Stimulated activated CD4-positive, alpha-beta T cell treated with anti-CD3 and anti-CD28 coated beads, Interleukin-15, amount 100 ng/mL, for 1 hour (primary cell): ENCODE results near the gene SLC16A8.
"Not testable (repeated sequence)": the region's sequence is repeated elsewhere in the genome, so short reads cannot be mapped to it uniquely, and the experiment has no call there.

Source experiments
- DNase-seq, 2 donors: peaks; one replicate each; pipeline ENCODE4 v3.0.0-alpha.2; 2020; ENCODE audit warnings: low read depth in 1 of 2, low spot score in 1 of 2

Gene SLC16A8, protein sequence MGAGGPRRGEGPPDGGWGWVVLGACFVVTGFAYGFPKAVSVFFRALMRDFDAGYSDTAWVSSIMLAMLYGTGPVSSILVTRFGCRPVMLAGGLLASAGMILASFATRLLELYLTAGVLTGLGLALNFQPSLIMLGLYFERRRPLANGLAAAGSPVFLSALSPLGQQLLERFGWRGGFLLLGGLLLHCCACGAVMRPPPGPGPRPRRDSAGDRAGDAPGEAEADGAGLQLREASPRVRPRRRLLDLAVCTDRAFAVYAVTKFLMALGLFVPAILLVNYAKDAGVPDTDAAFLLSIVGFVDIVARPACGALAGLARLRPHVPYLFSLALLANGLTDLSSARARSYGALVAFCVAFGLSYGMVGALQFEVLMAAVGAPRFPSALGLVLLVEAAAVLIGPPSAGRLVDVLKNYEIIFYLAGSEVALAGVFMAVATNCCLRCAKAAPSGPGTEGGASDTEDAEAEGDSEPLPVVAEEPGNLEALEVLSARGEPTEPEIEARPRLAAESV

DNA sequence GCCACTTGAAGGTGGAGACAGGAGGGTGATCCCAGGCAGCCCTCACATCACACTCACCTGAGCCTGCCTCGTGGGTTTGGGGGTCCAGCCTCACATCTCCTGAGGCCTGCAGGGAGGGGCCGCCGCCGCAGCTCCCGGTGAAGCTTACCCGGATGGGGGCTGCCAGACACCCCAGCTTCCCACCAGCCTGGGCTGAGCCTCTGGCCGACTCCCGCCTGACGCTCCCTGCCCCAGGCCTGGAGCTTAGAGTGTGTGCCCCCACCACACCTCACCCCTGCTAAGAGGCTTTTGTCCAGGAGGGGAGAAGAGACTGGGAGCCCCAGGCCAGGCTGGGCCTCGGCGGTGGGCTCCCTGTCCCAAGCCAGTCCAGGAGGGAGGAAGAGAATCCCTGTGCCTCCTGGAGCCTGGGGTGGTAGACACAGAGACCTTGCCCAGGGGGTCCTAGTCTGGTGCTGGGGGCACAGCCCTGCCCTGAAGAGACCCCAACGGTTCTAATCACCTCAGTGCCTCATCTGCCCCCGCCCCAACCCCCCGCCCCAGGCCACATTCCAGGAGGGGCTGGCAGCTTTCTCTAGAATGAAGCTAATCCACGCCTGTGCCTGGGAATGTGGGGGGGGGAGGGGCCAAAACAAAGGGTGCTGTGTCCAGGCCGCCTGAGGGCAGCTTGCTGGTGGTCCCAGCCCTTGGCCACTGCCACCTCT lies at the start of gene SLC16A8:
Gene SLC16A8, minus strand, starts transcription at position 254 of the 701 bp plus-strand sequence. CDS start 1,311 bp downstream, outside the sequence.
- no peak for DNase-seq

DNA sequence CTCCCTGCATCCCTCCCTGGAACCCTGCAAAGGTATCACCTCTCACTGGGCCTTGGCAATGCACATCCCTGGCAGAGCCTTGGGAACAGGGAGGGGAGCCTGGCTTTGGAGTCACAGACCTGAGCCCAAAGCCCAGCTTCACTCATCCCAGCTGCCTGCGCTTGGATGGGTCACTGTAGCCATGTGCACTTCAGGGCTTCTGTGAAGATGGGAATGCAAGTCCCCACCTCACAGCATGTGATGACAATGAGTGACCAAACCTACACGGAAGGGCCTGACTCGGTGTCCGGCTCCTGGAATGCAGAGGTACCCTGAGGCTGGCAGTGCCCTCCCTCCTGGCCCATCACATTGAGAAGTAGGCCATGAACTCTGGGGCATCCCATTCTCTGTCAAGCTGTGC lies 49.3 kb upstream of the SLC16A8 start:
- no peak for DNase-seq

DNA sequence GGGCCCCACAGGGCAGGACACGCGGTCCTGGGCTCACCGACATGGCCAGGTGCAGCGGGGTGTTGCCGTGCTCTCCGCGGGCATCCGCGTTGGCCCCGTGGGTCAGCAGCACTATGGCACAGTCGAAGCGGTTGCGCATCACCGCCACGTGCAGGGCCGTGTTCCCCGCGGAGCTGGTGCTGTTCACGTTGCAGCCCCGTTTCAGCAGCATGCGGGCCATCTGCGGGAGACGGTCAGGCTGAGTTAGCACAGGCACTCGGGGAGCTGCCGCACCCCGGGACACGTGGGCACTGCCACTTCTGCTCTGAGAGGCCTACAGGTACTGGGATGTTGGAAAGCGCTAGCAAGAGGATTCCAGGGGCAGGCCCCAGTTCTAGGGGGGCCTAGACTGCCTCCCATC lies 48.8 kb upstream of the SLC16A8 start:
- DNase-seq: no peak

DNA sequence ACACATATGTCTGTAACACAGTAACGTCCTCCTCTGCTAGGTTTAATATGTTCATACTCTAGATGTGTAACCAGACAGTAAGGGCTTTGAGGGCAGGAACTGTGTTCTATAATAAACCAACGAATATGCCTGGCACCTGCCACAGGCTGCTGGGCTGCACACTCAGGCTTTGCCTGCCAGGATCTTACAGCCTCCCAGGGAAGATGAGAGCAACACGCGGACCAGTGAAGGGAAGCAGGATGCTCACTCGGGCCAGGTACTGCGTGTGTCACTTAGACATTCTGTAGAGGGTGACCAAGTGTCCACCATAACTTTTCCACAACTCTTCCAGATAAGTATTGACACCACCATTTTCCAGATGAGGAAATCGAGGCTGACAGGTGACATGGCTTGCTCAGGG lies 48.2 kb upstream of the SLC16A8 start:
- DNase-seq: no peak

DNA sequence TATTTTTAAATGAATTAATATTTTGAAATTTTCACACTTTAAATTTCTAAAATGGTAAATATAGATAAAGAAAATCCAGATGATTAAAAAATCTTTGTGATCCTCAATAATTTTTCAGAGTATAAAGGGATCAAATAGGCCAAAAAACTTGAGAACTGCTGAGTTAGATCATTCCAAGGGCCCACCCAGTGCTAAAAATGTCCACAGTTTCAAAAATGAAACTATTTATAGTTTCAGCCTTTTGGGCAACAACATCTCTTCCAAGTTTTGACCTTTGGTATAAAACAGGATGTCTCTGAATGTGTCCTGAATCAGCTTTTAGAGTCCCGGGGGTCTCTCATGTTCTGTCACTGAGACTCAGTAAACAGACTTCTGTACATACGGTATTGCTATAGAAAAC lies 47.4 kb upstream of the SLC16A8 start:
- DNase-seq: no peak

DNA sequence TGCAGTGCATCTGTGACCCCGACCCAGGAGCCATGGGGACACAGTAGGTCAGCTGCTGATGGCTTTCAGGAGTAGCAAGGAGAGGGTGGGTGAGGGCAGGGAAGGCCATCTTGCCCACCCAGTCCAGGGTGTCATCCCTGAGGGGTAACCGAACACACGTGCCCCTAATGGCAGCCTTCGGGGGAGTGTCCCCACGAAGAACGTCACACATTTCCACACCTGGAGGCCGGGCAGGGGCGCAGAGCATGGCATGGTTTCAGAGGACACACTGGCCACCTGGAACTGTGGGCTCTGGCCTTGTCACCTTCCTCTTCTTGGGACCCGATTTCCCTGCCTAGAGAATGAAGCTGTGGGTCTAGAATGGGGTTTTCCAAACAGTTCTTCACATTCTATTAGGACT lies 45.9 kb upstream of the SLC16A8 start:
- DNase-seq: no peak

DNA sequence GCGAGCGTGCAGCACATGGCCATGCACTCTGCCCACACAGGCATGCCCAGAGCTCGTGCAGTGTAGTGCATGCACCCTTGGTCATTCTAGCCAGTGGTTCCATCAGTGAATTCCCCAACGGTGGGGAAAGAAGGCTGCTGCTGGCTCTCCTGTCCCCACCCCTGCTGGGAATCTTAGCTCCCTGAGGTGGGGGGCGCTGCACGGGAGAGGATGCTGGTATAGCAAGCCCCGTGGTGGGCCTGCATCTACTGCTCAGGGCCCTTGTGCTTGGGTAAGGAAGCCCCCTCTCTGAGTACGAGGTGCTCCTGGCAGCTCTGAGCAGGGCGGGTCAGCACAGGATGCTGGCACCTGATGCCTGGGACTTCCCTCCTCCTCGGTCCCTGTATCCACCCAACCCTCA lies 45.0 kb upstream of the SLC16A8 start:
- no peak for DNase-seq

DNA sequence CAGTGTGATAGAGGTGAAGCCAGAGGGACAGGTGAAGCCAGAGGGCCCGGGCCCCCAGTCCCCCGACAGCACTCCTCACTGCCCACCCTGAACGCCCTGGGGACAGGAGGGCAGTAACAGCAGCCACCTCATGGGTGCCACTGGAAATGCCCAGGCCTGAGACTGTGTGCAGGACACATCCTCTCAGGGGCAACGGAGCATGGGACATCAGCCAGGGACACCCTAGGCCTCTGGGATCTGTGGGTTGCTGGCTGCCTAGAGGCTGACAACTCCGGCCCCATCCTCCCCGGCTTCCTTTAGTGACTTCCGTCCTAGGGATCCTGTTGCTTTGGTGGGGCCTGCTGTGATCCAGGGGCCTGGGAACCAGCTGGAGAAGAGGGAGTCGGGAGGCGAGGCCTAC lies 43.9 kb upstream of the SLC16A8 start:
- DNase-seq: no peak

DNA sequence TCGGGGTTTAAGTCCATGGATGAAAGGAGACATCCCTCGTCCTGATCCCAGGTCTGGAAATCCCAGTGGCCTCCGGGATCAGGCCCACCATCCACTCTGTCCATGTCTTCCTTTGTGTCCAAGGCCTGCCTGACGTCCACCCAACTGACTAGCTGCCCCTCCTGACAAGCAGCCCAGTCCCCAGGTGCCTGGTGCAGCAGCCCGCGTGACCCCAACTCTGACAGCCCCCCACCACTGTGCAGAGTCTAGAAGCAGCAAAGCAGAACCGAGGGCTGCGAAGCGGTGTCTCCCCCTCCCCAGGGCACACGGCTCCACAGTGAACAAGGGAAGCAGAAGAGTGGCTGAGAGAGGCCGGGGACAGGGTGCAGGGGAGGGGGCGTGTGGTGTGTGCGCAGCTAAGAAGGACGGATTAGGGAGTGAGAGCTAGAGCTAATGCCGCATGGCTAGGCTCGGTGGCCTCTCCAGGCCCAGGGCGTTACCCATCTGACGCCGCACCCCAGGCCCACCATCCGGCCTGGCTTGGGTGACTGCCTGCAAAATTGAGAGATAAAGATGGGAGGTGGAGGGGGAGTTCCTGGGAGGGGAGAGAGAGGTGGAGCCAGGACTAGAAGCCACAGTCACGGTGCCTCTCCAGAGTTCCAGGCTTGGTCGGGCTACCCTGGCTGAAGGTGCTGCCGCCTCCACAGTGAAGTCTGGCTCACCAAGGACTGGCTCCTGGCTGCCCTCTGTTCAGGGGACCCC lies 43.1 kb upstream of the SLC16A8 start:
- DNase-seq: no peak

DNA sequence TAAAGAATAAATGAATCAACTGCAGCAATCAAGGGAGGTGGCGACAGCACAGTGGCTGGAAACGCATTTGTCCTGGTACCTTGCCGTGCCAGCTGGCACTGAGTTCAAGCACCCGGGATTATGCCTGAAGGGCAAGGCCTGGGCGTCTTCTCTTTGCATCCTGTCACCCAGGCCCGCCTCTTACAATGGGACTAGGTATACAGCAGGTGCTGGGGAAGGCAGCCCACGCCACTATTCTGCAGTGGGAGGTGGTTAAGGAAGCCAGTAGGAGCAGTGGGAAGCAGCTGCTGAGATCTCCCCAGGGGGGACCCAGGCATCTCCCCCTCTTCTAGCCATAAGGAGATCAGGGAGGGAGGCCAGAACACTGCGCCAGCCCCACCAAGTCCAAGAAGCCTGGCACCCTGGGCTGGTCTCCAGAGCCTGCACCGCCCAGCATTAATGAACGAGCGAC lies 41.8 kb upstream of the SLC16A8 start:
- DNase-seq: no peak

DNA sequence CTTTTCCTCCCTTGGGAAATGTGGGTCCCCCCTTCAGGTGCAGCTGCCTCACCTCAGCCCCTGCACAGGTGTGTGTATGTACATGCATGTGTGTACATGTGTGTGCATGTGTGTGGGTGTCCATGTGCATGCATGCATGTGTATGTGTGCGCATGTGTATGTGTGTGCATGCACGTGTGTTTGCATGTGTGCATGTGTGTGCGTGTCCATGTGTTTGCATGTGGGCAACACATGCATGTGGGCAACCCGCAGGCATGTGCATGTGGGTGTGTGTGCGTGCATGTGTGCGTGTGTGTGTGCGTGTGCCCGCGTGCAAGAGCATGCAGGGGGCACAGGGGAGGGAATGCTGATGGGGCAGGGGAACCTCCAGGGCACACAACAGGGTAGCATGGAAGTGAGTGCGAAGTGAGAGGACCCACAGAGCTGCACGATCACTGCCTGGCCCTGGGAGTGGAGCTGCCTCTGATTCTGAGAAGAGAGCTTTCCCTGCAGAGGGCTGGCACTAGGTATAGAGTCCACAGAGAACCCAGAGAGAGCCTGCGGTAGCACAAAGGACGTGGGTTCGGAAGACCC lies 41.1 kb upstream of the SLC16A8 start:
- no peak for DNase-seq

DNA sequence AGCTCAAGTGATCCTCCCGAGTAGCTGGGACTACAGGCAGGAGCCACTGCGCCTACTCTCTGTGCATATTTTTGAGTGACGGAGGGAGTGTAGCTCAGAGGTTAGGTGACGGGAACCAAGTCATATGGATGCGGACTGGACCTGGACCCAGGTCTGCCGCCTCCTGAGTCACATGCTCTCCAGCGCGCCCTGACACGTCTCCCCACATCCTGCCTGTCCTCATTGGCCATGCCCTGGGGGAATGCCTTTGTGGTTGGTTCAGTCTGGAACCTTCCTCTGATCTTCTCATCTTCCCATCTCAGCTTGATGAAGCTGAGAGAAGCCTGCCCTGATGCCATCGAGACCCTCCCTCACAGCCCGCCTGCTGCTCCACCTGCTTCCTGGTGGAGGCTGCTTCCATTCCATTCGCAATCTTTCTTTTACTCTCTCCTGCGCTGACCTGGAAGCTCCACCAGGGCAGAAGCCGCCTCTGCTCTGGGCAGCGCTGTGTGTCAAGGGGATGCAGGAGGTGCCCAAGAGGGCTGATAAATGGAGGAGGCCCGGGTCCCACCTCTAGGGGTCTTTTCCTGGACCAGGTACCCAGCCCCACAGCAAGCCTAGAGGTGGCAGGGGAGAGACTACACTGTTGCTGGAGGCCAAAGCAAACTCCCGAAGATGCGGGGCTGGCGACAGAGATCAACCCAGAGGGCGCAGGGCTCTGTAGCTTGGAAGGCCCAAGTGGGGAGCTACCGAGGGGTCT lies 40.4 kb upstream of the SLC16A8 start:
- DNase-seq: no peak

DNA sequence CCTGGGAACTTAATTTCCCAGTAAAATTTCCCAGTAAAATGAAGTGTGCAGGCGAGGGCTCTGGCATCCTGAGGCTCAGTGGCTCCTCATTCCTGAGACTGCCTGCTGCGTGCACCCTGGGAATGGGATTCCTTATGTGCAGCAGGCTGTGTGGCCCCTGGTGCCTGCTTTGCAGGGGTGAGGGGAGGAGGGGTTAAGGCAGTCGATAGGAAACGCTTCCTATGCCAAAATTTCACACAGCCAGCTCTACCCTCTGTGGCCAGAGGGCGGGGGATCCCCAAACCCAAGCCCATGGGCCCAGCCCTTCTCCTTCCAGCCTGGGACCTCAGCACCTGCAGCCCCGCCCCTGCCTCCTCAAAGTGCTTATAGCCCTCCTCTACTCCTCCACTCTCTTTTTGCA lies 38.6 kb upstream of the SLC16A8 start:
- DNase-seq: no peak

DNA sequence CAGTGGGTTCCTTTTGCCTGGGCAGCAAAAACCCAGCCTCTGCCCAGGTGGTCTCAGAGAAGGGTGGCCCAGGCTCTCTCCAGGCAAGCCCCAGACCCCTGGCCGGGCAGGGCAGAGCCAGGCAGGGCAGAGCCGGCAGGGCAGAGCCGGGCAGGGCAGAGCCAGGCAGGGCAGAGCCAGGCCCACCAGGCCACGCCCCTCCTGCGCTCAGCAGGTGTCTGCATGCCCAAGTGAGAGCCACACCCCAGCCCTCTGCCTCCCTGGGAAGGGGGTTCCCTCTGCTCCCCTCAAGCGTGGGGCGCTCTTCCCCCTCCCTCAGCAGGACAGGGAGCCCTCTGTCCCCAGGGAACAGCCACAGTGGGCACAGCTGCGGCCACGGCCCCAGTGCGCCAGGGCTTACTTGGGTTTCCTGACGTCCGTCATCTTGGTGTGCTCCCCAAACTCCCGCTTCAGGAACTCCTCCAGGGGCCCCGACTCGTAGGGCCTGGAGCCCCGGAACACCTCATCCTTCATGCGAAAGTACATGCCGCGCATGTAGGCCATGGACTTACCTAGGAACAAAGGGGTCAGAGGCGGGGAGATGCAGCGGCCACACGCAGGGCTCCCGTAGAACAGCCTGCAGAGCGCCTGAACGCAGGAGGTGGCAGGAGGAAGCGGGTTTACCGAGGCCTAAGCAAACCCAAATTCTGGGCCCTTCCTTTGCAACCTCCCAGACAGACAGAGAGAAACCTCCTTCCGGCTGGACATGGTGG lies 36.6 kb upstream of the SLC16A8 start:
- DNase-seq: no peak

DNA sequence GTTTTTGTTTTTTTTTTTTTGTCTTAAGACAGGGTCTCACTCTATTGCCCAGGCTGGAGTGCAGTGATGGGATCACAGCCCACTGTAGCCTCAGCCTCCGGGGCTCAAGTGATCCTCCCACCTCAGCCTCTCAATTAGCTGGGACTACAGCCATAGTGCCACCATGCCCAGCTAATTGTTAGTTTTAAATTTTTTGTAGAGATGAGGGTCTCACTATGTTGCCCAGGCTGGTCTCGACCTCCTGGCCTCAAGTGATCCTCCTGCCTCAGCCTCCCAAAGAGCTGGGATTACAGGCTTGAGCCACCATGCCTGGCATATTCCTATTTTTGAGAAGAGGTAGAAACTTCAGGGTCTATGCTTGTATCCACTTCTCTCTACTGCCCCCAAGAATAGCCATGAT lies 34.8 kb upstream of the SLC16A8 start:
- DNase-seq: not testable (repeated sequence)

DNA sequence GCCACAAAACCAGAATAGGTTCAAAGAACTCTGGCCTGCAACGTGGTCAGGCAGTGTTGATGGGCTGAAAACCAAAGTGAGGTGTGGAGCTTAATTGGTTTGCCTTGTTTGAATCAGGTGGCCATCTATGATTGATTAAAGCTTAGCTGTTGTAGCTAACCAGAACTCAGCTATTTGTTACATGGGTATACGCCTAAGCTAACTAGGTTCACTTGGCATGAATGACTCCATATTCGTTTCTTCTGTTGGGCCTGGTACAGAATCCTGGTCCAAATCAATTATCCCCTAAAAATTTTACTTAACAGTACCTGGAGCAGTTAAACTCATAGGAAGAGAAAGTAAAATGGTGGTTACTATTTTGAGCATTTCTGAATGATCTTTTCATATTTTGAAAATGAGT lies 34.2 kb upstream of the SLC16A8 start:
- no peak for DNase-seq

DNA sequence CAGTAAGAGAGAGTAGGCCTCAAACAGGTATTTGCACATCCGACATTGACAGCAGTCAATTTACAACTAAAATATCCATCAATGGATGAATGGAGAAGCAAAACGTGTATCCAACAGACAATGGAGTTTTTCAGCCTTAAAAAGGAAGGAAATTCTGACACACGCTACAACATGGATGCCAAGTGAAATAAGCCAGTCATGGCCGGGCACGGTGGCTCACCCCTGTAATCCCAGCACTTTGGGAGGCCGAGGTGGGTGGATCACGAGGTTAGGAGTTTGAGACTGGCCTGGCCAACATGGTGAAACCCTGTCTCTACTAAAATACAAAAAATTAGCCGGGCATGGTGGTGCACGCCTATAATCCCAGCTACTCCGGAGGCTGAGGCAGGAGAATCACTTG lies 33.6 kb upstream of the SLC16A8 start:
- DNase-seq: not testable (repeated sequence)

DNA sequence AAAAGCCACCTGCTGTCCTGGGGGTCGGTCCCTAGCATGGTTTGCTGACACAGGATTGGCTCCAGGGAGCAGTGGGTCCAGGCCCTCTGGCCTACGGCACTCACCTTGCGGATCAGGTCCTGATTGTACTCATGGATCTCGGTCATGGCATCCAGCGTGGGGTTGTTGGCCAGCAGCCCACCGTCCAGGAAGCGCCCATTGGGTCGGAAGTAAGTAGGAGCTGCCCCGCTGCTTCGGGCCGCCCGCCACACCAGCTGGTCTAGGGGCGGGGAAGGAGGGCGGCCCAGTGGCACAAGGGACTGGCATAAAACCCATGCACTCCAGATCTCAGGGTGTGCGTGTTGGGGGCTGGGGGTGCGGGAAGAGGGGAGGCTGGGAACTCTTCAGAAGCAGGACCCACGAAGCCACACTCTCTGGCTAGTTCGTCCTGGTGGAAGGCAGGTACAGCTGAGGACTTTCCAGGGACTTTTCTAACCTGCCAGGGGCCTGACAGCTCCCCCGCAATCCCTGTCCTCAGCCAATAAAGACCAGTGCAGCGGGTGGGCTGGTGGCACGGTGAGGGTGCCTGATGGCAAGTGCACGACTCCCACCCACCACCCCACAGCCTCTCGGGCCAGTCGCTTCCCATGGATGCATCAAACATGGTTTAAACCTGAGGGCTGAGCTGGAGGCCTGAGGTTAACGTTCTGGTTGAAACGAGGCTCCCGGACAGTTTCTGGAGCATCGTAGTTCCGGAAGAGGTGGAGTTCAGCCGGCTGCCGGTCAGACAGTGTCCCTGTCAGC lies 31.6 kb upstream of the SLC16A8 start:
- DNase-seq: no peak
